GM21423 (cell line): ENCODE measurements around the gene NGFR.
"Not testable (repeated sequence)": the region's sequence is repeated elsewhere in the genome, so short reads cannot be mapped to it uniquely, and the experiment has no call there.

Experiments used
- ATAC-seq: cut with Tn5 transposase; IDR thresholded peaks from one replicate; pipeline ENCODE4 v1.9.1; 2021; ENCODE audit warnings: mild to moderate bottlenecking, moderate library complexity; ENCODE audit not compliant: unreplicated experiment

The NGFR gene

DNA sequence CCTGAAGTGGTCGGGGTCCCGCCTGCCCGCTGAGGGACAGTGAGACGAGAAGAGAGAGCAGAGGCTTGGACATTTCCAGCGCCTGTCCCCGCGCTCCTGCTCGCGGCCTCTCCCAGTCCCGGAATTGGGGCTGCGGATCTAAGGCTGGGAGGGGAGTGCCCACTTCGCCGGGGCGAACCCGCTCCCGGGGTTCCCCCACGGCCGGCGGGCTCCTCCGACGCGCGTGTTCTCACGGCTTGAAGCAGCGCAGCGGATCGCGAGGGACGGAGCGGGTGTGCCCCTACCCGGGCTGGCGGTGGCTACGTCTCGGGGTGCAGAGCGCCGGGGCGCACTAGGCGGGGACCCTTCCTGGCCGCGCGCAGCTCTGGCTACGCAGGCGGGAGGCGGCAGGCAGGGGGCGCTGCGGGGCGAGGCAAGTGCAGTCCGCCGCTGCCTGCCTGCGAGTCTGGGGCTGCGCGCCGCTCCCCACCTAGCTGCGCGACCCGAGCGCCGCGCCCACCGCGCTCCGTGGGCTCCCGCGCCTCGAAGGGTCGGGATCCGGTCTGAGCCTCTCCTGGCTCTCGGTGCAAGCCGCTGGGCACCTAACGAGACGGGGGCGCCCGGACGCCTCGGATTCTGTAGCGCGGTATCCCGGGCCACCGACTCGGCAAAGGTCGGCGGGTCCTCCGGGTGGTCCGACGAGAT lies 1.2 kb downstream of the NGFR start:
- no peak for ATAC-seq

DNA sequence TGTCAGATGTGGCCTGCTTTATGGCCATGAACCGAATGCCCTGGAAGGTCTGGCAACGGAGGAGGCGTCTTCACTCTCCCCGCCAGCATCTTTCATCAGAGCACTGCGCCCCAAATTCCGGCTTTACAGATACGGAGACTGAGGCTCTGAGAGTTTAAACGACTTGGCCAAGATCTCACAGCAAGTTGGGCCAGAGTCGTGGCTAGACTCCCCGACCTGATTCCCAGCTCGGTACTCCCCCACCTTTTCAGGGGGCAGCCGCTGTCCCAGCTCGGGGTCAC lies 1.7 kb downstream of the NGFR start:
- ATAC-seq, result no peak

DNA sequence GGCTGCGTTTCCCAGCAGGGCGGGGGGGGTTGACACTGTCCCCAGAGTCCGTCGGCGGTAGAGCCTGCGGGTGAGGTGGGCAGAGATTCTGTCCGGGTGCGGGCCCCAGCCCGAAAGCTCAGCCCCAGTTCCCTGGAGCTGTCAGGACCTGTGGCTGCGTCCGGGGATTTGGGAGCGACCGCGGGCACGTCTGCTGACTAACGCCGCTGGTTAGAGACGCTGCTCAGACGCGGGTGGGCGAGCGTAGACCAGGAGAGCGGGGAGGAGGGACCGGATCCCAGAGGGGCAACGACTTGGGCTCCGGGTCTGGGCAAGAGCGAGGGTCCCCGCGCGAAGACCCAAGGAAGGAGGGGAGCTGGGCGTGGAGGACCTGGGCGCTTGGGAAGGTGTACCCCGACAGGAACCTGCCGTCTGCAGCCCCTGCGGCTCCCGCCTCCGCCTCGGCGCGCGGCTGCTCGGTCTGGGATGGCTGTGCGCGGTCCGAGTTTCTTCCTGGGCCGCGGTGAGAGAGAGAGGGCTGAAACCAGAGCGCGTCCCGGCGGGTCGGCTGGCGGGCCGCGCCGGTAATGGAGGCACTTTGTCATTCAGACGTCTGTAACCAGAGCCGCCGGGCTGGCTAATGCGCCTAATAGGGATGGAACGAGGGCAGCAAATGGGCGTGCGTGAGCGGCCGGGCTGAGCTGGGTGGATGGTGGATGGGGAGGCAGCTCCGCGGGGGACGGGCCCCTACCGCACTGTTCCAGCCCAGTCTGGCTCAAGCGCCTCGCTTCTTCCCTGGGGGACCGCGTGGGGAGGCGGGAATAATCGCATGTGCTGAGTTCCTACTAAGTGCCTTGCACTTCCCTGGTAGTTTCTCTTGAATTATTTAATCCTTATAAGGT lies 2.3 kb downstream of the NGFR start:
- ATAC-seq, result no peak

GRCh38 chr17:49498029-49498615 lies 3.0 kb downstream of the NGFR start:
- ATAC-seq, result no peak

DNA sequence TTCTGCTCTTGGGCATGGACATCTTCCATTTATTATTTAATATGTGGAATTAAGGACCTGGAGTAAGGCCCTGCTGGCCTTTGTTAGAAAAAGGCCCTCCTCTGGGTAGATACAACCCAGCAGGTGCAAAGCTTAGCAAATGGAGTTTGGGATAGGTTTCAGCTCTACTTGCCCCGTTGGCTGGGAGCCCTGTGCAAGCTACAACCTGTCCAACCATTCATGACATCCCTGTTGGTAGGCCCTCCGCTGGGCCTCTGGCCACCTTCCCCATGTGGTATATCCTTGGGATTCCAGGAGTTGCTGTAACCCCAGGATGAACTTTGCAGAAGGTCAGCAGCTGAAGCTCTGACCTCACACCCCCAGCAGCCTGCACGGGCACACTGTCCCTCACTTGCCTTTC lies 6.4 kb downstream of the NGFR start:
- no peak for ATAC-seq

DNA sequence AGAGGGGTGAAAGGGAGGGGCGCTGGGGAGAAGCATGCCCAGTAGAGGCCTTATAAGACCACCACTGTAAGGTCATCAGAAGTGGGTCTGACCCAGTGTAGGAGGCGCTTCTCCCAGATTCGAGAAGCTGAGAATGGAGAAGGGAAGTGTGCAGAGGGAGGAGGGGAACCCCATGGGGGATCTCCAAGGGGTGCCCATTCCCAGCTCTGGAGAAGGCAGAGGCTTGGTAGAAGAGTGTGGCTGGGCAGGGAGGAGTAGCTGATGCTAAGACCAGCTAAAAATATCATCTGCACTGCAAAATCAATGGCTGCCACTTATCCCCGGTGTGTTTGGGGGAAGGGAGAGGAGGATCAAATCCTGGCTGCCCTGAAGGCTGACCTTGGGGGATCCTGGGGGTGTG lies 7.2 kb downstream of the NGFR start:
- no peak for ATAC-seq

- ATAC-seq, result not testable (repeated sequence)
Measured at GRCh38 chr17:49502680-49503079, 7.6 kb downstream of the NGFR start.

- no peak for ATAC-seq
Measured at GRCh38 chr17:49504369-49504768, 9.3 kb downstream of the NGFR start.

DNA sequence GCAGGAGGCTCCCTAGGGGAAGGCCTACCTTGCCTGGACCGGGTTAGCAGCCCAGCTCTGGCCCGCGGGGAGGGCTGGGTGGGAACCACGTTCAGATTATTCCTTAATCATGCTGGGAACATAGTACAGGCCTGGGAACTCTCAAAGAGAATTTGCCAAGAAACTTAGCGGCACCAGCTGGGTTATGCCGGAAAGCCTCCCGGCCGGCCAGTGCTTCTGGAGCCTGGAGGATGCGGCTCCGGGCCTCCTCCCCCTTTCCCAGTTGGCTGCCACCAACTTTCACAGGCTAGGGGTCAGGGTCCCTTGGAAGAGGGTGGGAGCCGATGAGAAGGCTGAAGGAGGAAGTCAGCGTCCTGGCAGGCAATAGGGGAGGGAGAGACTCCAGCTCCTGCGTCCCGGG lies 10.8 kb downstream of the NGFR start:
- ATAC-seq, result no peak

DNA sequence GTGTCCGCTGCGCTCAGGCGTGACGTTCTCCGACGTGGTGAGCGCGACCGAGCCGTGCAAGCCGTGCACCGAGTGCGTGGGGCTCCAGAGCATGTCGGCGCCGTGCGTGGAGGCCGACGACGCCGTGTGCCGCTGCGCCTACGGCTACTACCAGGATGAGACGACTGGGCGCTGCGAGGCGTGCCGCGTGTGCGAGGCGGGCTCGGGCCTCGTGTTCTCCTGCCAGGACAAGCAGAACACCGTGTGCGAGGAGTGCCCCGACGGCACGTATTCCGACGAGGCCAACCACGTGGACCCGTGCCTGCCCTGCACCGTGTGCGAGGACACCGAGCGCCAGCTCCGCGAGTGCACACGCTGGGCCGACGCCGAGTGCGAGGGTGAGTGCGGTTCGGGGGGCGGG lies 11.2 kb downstream of the NGFR start:
- no peak for ATAC-seq

DNA sequence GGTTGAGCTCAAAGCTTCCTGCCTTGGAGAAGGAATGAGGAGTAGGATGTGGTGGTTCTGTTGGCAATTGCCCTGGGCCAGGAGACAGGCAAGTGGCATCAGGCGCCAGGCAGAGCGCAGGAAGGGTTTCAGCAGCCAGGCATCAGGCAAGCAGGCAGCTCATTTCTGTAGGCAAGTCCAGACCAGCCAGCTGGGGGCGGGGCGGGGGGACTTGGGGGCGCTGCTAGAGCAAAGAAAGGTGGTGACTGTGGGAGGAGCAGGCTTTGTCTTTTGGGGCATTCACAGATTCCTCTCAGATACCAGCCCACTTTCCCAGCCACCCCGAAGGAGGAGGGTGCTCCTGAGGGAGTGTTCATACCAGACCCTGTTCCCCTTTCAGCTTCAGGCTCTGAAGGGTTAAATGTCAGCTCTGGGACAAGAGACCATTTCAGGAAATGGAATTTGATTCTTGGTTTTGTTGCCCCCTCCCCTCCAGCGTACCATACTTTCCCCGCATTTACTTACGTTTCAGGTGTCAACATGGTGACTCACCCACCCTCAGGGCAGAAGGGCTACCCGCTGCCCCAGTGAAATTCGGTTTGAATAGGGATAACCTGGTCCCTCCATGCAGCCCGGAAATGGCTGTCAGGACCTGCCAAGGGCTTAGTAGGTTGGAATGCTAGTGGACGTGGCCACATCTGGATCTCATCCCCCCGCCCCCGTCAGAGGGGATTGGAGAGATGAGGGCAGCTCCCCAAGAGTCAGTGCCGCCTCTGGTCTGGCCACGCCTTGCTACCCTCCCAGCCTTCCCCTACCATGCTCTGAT lies 13.2 kb downstream of the NGFR start:
- no peak for ATAC-seq

- no peak for ATAC-seq
Measured at GRCh38 chr17:49508866-49509587, 13.9 kb downstream of the NGFR start.

DNA sequence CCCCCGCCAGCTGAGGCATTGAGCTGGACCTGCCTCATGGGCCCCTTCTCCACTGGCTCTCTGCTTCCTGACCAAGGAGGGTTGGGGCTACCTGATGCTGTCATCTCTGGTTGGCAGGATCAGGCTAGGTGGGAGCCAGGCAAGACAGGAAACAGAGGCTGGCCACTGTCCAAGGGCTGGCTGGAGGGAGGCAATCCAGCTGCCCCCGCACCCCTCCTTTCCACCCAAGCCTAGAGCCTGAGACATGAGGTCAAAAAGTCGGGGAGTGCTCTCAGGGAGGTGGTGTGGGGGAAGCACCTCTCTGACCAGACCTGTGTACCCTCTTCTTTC lies 14.5 kb downstream of the NGFR start:
- ATAC-seq, result no peak

- ATAC-seq, result no peak
Measured at GRCh38 chr17:49510059-49510719, 15.1 kb downstream of the NGFR start.

- no peak for ATAC-seq
Measured at GRCh38 chr17:49510720-49511110, 15.6 kb downstream of the NGFR start.

DNA sequence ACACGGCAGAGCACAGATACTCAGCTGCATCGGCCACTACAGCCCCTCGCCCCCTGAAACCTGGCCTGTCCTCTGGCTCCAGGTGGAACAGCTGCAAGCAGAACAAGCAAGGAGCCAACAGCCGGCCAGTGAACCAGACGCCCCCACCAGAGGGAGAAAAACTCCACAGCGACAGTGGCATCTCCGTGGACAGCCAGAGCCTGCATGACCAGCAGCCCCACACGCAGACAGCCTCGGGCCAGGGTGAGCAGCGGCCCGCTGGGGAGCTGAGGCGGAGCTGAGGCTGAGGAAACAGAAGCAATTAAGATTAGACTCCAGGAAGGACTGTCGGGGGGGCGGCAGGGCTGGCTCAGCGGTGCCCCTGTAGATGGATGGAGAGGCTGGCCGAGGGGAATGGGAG lies 16.7 kb downstream of the NGFR start:
- ATAC-seq, result no peak

- ATAC-seq, result no peak
Measured at GRCh38 chr17:49512296-49513043, 17.4 kb downstream of the NGFR start.

- no peak for ATAC-seq
Measured at GRCh38 chr17:49513044-49513395, 17.9 kb downstream of the NGFR start.

- ATAC-seq, result no peak
Measured at GRCh38 chr17:49513641-49514040, 18.5 kb downstream of the NGFR start.
